Retina (tissue), 1 donor: ENCODE results near the gene CCDC85A.

Experiments
- DNase-seq: peaks from one replicate; pipeline ENCODE4 v3.0.0-alpha.2; 2016

Gene CCDC85A

DNA sequence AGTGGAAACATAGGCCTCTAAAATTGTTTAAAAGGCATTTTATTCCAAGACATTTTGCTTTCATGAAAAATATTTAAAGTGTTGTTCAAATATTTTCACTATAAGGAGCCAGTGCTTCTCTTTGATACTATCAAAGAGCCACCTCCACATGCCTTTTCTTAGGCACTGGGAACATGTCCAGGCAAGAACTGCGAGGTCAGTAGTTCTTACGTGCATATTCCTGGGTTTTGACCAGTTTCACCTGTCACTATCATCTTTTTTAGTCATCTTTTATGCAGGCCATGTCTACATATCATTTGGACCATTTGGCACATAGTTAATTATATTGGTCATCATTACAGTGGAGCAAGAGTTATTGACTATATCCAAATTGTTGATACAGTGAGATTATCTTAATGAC lies 195.3 kb downstream of the CCDC85A start:
- no peak for DNase-seq

DNA sequence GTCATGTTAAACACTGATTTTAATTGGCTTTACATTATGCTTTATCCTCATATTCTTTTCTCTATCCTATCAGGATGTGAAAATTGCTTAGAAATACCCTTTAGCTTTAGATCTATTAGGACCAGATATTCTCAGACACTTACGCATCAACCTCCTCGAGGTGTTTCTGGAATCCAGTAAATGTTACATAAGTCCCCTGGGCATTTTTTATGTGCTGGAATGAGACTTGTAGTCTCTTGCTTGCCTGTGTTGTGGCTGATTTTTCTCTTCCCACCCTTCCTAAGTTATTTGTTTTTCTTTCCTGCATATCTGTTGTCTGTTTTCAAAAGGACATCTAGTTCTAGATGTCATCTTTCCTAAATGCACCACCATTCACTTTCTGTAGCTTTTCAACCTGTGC lies 197.1 kb downstream of the CCDC85A start:
- no peak for DNase-seq

DNA sequence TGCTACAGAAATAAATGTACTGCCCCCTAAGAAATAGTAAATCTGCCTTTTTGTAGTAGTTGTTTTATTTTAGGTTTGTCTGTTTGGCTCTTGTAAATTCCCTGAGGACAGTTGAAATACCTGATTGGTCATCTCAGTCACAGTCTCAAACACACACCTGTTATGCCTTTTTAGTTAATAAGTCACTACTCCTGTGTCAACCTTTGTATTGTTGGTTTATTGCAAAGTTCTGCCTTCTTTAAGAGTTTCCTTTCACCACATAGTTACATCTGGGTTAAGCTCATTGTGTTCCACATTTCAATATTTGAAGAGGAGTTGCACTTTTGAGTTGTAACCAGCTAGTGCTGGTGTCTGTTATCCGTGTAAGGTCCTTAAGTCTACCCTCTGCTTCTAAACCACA lies 198.7 kb downstream of the CCDC85A start:
- no peak for DNase-seq

DNA sequence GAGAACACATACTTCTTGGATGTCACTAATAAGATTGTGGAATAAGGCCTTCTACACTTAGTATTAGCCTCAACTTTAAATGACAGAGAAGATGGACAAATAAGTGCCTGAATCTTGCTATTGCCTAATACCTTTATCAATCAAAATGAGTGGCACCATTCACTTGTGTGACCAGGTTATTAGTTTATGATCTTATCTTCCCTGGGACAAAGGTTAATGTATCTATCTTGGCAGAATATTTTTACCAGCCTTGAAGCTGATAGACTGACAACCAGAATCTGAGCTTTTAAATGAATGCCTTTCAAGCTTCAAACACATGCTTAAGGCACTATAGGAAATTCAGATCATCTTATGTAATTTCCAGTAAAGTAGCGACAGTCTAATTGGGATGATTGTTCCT lies 202.9 kb downstream of the CCDC85A start:
- DNase-seq = no peak

DNA sequence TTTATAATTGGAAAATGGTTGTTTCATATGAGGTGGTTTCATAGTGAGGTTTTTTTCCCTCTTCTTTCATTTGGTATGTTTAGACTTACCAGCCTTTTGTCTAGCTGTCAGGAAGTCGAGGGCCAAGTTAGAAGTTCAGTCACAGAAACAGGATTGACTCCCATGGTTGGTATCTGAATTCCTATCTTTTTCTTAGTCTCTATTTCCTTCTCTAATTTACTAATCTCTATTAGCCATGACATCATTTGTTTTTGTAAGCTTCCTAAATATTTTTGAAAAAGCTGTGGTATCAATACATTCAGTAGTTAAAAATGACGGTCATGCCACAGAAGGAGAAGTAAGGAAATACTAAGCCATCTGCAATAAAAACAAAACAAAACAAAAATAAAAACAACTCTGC lies 206.9 kb downstream of the CCDC85A start:
- DNase-seq = no peak

DNA sequence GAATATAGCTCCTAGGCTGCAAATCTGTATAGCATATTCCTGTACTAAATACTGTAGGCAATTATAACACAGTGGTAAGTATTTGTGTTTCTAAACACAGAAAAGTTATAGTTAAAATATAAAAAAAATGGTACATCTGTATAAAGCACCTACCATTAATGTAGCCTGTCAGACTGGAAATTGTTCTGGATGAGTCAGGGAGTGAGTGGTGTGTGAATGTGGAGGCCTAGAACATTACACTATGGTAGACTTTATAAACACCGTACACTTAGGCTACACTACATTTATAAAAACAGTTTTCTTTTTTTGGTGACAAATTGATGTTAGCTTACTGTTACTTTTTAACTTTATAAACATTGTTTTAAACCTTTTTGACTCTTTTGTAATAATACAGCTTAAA lies 226.3 kb downstream of the CCDC85A start:
- no peak for DNase-seq

DNA sequence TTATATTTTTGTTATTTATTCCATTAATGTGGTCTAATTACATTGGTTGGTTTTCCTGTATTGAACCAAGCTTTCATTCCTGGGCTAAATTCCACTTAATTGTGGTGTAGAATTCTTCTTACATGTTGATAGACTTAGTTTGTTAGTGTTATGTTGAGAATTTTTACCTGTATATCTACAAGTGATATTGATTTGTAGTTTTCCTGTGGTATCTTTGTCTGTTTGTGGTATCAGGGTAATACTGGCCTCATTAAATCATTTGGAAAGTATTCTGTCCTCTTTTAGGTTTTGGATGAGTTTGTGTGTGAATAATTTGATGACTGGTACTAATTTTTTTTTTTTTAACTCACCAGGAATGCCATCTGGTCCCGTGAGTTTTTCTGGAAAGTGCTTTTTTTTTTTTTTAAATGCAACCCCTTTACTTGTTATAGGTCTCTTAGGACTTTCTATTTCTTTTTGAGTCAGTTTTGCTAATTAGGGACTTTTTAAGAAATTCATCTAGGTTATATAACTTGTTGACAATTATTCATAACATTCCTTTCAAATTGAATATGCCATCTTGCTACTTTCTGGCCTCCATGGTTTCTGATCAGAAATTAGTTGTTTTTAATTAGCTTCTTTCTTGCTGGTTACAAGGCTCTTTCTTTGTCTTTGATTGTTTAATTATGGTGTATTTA lies 232.8 kb downstream of the CCDC85A start:
- DNase-seq = no peak
